ENCODE data around the gene ELANE. TPM values are rescaled to one million over a fixed set of nuclear protein-coding genes. Genes with fewer than 3 reads are reported as not detected.

The ELANE gene
- total and polyA plus RNA-seq, 9 of the 15 experiments (the other 6 are each of a cell fraction or from before 2014, with no cell fraction given): not detected

- in situ Hi-C loops (cut with MboI) (no loop called here), intact Hi-C loops (cut with micrococcal nuclease) (loop anchor here (2.0 kb wide), 1 partner anchor 14 kb away; no protein-coding TSS in a partner anchor)
- peaks cover 40% of the 10 kb centered on the region; the same call in 2 of the 3 replicates for H3K36me3 ChIP-seq (ENCODE audit: control insufficient read depth, insufficient read depth, low read length)
- peak within 1 kb of the TSS; percentile 79 for H3K4me3 ChIP-seq
- peak within 1 kb of the TSS; percentile 95 for H2AFZ ChIP-seq (ENCODE audit: low read depth, low read length)
- H3K4me1 ChIP-seq (replicated peaks in 1 of 2; ENCODE audit: control insufficient read depth in 2 of 2, insufficient read depth in 2 of 2, low read length in 2 of 2): peaks cover 9 to 68% of the 10 kb centered on the region in 2 experiments; a peak in 4 of 5 replicates
- H3K27me3 ChIP-seq (ENCODE audit: control insufficient read depth in 2 of 2, insufficient read depth in 2 of 2, low read length in 2 of 2): no peaks in the 10 kb centered on the region
- peak within 1 kb of the TSS; percentile 100 for H3K27ac ChIP-seq (ENCODE audit: extremely low read depth, low read depth, low read length)
- no peaks in the 10 kb centered on the region for H3K9me1 ChIP-seq (ENCODE audit: control insufficient read depth, insufficient read depth, low read length)
- H3K79me2 ChIP-seq (ENCODE audit: control insufficient read depth, insufficient read depth, low read length): peaks cover 34% of the 10 kb centered on the region
- ChIA-PET POLR2A (interaction anchor here (0.6 to 2.9 kb wide), 8 partner anchors 10 to 376 kb away, joined by 3 to 15 read pairs (median 4); partner anchors contain the start of genes CIRBP and PRTN3), CTCF (ENCODE audit: low intra/inter-chr PET ratio) (interaction anchor here (1.3 kb wide), 1 partner anchor 25 kb away, joined by 3 read pairs; no protein-coding TSS in a partner anchor)
- H4K20me1 ChIP-seq (replicated peaks; ENCODE audit: control insufficient read depth, insufficient read depth, low read length): peaks cover 6% of the 10 kb centered on the region
- WGBS (ENCODE audit: insufficient coverage, low coverage, missing lambda C conversion rate): 0% methylated on average over 42 of the region's 69 CpGs
- H3K4me2 ChIP-seq (ENCODE audit: insufficient read depth, low read length): peak within 1 kb of the TSS; percentile 83
- DNase-seq (ENCODE audit: extremely low read depth in 1 of 4, low spot score in 3 of 4): peak; percentile 87 to 95 (median 91)
- peak; percentile 91 for ATAC-seq
- no peaks in the 10 kb centered on the region for H3K9me3 ChIP-seq (replicated peaks; ENCODE audit: control insufficient read depth, insufficient read depth, low read depth, low read length)
- peak within 1 kb of the TSS; percentile 92 to 95 for H3K9ac ChIP-seq (ENCODE audit: insufficient read depth in 1 of 2, low read depth in 2 of 2, low read length in 2 of 2)
- TSS peak; percentile 98 for BruUV-seq (replicated peaks)
- peak; percentile 95 for FAIRE-seq
- no peak for TF ChIP-seq ETV5 (CRISPR knock-in tag; IDR thresholded peaks at IDR 0.05; ENCODE audit: low read depth)
- TF ChIP-seq RBM25 (IDR thresholded peaks at IDR 0.05; ENCODE audit: low read depth, low read length, severe bottlenecking): no peak
- TF ChIP-seq ZC3H8 (IDR thresholded peaks at IDR 0.05): no peak
- no peak for TF ChIP-seq MTA2 (IDR thresholded peaks at IDR 0.05; ENCODE audit: low read depth)
- TF ChIP-seq ATF7 (IDR thresholded peaks at IDR 0.05): peak; percentile 89
- no peak for TF ChIP-seq SMARCE1 (IDR thresholded peaks at IDR 0.05)
- no peak for TF ChIP-seq TAF7 (tag; IDR thresholded peaks at IDR 0.05)
- no peak for TF ChIP-seq BMI1 (IDR thresholded peaks at IDR 0.05; ENCODE audit: low read length)
- TF ChIP-seq HDAC3 (IDR thresholded peaks at IDR 0.05; ENCODE audit: borderline replicate concordance, partially characterized antibody): no peak
- no peak for TF ChIP-seq ZNF655 (CRISPR knock-in tag; IDR thresholded peaks at IDR 0.05)
- 0 out of 2 replicates have a peak, but pooled peaks have one; percentile 9 for TF ChIP-seq SMC3 (conservative IDR thresholded peaks at IDR 0.05; ENCODE audit: insufficient read depth, low read depth, low read length)
- TF ChIP-seq DIDO1 (tag; IDR thresholded peaks at IDR 0.05; ENCODE audit: low read depth): no peak
These were observed 41.0 kb downstream of the ELANE start, which contains the start of the genes MED16 and RNU6-9 for GRCh38 chr19:892894-893689. TSS of gene MED16 (minus strand) at chr19:893187. CDS start at chr19:891131, 2,056 bp downstream. TSS of gene RNU6-9 (plus strand) at chr19:893484.
